Left renal pelvis (tissue), 4 donors: ENCODE data around the gene JMJD4. TPM values are rescaled to one million over a fixed set of nuclear protein-coding genes. Genes with fewer than 3 reads are reported as not detected.

ENCODE experiments used
- DNase-seq, 4 donors: peaks; one replicate each; pipeline ENCODE4 v3.0.0-alpha.2; 2013; ENCODE audit warnings: low read depth in 4 of 4, low spot score in 3 of 4
- polyA plus RNA-seq, 4 donors: library from polyadenylated mRNA; unstranded; fragments of 120-200 nt; gene quantifications; one replicate each; pipeline ENCODE4 v1.2.1, GENCODE V29; 2013; ENCODE audit not compliant: insufficient read length in 4 of 4

Gene JMJD4
- 10 to 100 TPM; 14.3 to 17.1 (median 16.0) TPM for polyA plus RNA-seq

GRCh38 chr1:227734856-227735538 is at the start of gene JMJD4, which contains the start of gene SNAP47:
Gene JMJD4 (minus strand): TSS chr1:227735302. CDS start chr1:227735273, 29 bp downstream.
Gene SNAP47 (plus strand): TSS chr1:227735435. CDS start chr1:227747737, 12,302 bp downstream.
- peak; percentile 80 to 83 (median 82) for DNase-seq

GRCh38 chr1:227782226-227782625 is 47.1 kb upstream of the JMJD4 start:
- no peak for DNase-seq

- DNase-seq = no peak
Measured at GRCh38 chr1:227781314-227781930, 46.3 kb upstream of the JMJD4 start.

- no peak for DNase-seq
Measured at GRCh38 chr1:227780101-227781044, 45.3 kb upstream of the JMJD4 start.

GRCh38 chr1:227779685-227780084 is 44.6 kb upstream of the JMJD4 start:
- DNase-seq = no peak

GRCh38 chr1:227779021-227779441 is 43.9 kb upstream of the JMJD4 start:
- no peak for DNase-seq

- no peak for DNase-seq
Measured at GRCh38 chr1:227778401-227778947, 43.4 kb upstream of the JMJD4 start.

GRCh38 chr1:227777646-227778045 is 42.5 kb upstream of the JMJD4 start:
- no peak for DNase-seq

- no peak for DNase-seq
Measured at GRCh38 chr1:227777156-227777555, 42.1 kb upstream of the JMJD4 start.

- DNase-seq = no peak
Measured at GRCh38 chr1:227776331-227776771, 41.2 kb upstream of the JMJD4 start.

GRCh38 chr1:227775841-227776240 is 40.7 kb upstream of the JMJD4 start:
- no peak for DNase-seq

GRCh38 chr1:227774821-227775661 is 39.9 kb upstream of the JMJD4 start:
- no peak for DNase-seq

- no peak for DNase-seq
Measured at GRCh38 chr1:227774051-227774731, 39.1 kb upstream of the JMJD4 start.

GRCh38 chr1:227773558-227773957 is 38.5 kb upstream of the JMJD4 start:
- no peak for DNase-seq

- no peak for DNase-seq
Measured at GRCh38 chr1:227771771-227772170, 36.7 kb upstream of the JMJD4 start.

GRCh38 chr1:227771326-227771725 is 36.2 kb upstream of the JMJD4 start:
- no peak for DNase-seq

- no peak for DNase-seq
Measured at GRCh38 chr1:227770812-227771211, 35.7 kb upstream of the JMJD4 start.

- DNase-seq = no peak
Measured at GRCh38 chr1:227769936-227770494, 34.9 kb upstream of the JMJD4 start.
